NCI-H2227 (cell line): ENCODE data around the gene CNTN4.

Source experiments
- DNase-seq: peaks from one replicate; lab custom pipeline; 2025; ENCODE audit not compliant: unreplicated experiment; lab: John Stamatoyannopoulos, UW

CNTN4 gene

GRCh38 chr3:2849092-2849491 is 750.4 kb downstream of the CNTN4 start:
- no peak for DNase-seq

DNA sequence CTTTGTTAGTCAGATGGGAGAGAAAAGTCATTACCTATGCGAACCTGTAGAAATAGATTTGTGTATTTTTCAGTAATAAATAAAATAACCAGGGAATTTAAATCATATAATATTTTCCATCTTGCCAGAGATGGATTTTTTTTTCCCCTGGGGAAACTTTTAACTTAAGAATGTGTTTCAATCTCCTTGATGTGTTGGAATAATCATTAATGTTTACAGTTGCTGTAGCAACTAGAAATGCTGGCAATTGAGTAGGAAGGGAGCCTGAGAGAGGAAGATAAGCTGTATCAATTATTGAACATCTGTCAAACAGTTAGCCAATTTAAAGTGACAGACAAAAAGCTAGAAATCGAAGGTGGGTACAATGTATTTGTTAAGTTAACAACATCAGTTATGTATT is 752.0 kb downstream of the CNTN4 start:
- no peak for DNase-seq

DNA sequence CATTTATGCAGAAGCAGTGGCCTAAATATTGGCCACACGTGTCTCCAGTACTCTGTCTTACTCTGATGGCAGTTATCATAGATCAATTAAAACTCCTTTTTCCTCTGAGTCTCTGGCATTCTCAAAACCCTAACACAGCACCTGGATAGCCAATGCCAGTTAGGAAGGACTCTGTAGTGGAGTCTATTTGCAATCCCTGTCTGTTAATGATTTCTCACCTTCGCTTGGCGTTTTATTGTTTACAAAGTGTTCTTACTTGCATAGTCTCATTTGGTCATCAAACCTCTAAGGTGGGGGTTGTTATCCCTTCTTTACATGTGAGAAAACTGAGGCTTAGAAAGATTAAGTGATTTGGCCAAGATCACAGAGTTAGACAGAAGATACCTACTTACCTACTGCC is 752.7 kb downstream of the CNTN4 start:
- DNase-seq: no peak

GRCh38 chr3:2851835-2852234 is 753.2 kb downstream of the CNTN4 start:
- DNase-seq: no peak

- no peak for DNase-seq
Observed at GRCh38 chr3:2853651-2854050, 755.0 kb downstream of the CNTN4 start.

GRCh38 chr3:2856138-2857133 is 757.8 kb downstream of the CNTN4 start:
- DNase-seq: peak; percentile 41

GRCh38 chr3:2860626-2861025 is 762.0 kb downstream of the CNTN4 start:
- no peak for DNase-seq

DNA sequence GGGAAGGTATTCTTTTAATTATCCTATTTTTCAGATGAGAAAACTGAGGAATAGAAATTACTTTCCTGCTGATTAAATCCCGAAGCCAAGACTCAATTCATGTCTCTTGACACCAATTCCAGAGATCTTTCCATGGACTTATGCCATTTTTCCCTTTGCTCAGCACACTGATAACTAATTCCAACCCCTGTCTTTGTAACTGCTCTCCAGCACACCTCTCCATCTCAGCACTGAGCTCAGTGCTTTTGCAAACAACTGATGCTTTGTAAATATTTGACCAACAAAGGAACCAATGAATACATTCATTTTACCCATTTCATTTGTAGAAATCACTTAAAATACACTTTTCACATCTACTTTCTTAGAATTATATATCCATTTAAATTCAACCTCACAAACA is 762.5 kb downstream of the CNTN4 start:
- no peak for DNase-seq

GRCh38 chr3:2861920-2862319 is 763.3 kb downstream of the CNTN4 start:
- DNase-seq: no peak

GRCh38 chr3:2862366-2862765 is 763.7 kb downstream of the CNTN4 start:
- DNase-seq: no peak

GRCh38 chr3:2863127-2863526 is 764.5 kb downstream of the CNTN4 start:
- no peak for DNase-seq

- no peak for DNase-seq
Observed at GRCh38 chr3:2869905-2870304, 771.2 kb downstream of the CNTN4 start.

GRCh38 chr3:2870724-2871333 is 772.2 kb downstream of the CNTN4 start:
- no peak for DNase-seq

DNA sequence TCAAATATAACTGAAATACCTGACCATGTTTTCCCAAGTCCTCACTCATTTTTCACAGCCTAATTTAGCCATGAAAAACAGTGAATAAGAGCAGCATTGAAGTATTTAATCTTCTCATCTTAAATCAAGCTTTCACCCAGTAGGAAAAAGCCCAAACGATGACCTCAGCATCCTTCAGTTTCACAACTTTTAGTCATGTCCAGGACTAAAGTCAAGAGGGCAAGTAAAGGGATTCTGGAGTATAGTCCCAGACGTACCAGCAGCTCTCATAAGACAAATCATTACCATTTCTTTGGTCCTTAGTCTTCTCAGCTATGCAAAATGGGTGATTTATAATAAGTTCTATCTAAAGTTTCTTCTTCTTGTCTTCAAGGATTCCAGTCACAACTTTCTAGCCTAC is 774.2 kb downstream of the CNTN4 start:
- no peak for DNase-seq

- no peak for DNase-seq
Observed at GRCh38 chr3:2873986-2874385, 775.3 kb downstream of the CNTN4 start.

GRCh38 chr3:2875699-2876098 is 777.0 kb downstream of the CNTN4 start:
- no peak for DNase-seq

DNA sequence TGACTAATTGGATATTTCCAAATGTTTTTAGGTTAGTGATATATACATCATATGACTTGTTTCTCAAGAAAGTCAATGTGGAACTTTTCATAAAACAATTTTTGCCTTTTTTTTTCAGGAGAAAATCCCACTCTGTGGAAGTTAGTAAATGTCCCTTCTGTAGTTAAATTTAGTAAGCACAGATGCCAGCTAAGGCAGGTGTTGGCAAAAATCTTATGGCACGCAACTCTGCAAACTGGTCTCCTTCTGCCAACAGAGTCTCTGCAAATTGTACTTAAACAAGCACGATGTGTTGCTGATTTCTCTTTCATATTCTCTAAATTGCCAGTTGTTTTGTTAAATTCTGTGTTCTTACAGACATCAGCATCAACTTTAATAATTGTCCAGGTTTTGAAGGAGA is 777.7 kb downstream of the CNTN4 start:
- no peak for DNase-seq

DNA sequence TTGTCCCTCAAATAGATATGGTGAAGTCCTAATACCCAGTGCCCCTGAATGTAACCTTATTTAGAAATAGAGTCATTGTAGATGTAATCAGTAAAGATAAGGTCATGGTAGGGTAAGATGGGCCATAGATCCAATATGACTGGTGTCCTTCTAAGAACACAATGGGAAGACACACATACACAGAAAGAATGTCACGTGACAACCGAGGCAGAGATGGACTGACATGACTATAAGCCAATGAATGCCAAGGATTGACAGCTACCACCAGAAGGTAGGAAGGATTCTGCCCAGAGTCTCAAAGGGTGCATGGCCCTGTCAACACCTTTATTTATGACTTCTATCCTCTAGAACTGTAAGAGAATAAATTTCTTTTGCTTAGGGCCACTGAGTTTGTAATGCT is 780.4 kb downstream of the CNTN4 start:
- no peak for DNase-seq

DNA sequence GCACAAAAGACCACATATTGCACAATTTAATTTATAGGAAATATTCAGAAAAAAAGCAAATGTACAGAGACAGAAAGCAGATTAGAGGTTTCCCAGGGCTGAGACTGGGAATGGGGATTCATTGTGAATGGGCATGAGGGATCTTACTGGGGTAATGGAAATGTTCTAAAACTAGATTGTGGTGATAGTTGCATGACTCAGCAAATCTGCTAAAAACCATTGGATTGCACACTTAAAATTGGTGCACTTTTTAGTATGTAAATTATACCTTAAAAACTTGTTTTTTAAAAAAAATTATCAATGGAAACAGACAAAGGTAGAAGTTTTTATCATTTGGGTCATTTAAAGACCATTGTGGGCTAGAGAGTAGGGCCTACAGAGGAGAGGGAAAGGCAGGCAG is 780.9 kb downstream of the CNTN4 start:
- no peak for DNase-seq

- no peak for DNase-seq
Observed at GRCh38 chr3:2880218-2880756, 781.6 kb downstream of the CNTN4 start.

GRCh38 chr3:2883283-2883682 is 784.6 kb downstream of the CNTN4 start:
- DNase-seq: no peak

DNA sequence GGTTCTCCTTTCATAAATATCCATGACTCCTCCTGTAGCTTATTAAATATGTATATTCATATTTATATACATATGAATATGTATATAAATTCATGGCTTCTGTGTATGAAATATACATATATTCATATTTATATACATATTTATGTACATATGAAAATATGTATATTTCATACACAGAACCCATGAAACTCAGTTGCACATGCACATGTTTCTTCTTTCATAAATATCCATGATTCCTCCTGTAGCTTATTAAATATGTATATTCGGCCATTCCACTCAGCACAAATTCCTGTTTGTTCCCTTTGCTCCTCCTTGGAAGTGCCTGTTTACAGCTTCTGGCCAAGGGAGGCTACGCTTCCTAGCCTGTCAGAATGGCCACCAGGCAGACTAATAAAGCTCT is 789.9 kb downstream of the CNTN4 start:
- DNase-seq: no peak
